HepG2 (cell line): Measurements from ENCODE around the gene RAC3. TPM values are rescaled to one million over a fixed set of nuclear protein-coding genes. Genes with fewer than 3 reads are reported as not detected.

Source experiments
- ATAC-seq: fragments of 200-7000 bp; cut with Tn5 transposase; 3 replicates; pipeline ENCODE4 v1.9.1; 2020; ENCODE audit warnings: mild to moderate bottlenecking, moderate library complexity
- BruUV-seq: library from RNA; stranded (reverse); fragments of 400-500 nt; replicated peaks from 2 replicates; lab custom pipeline; 2021; lab: Mats Ljungman, UMichigan
- CTCF ChIA-PET: fragments of 300-600 bp; formaldehyde crosslinking; extraction: SDS; loops from one replicate; lab custom pipeline; 2021; ENCODE audit warnings: low total read pairs, inconsistent platforms, low intra/inter-chr PET ratio; lab: Yijun Ruan, JAX
- POLR2A ChIA-PET: fragments of 350-600 bp; sonication (Branson Sonifier 250); formaldehyde crosslinking; loops from one replicate; lab custom pipeline; 2020; ENCODE audit warnings: antibody characterized with exemption, inconsistent platforms; lab: Yijun Ruan, JAX
- DNase-seq: peaks from one replicate; pipeline ENCODE4 v3.0.0-alpha.2; 2015; ENCODE audit warnings: low spot score
- FAIRE-seq: peaks from 3 replicates; lab custom pipeline; 2011; peaks lifted over from hg19 to GRCh38; lab: Jason Lieb, UNC
- H2AFZ ChIP-seq: one replicate; pipeline ENCODE4 v1.6.1; 2011; ENCODE audit warnings: low read length, inconsistent platforms
- H3K27ac ChIP-seq: fragments of 300-600 bp; 3 replicates; pipeline ENCODE4 v1.8.0; 2011; ENCODE audit warnings: mixed run types, mild to moderate bottlenecking, mixed read lengths, low read length, inconsistent platforms; ENCODE audit not compliant: insufficient read depth; ENCODE audit errors: extremely low read length
- H3K27me3 ChIP-seq, 2 experiments: fragments of 200-600 bp in 1 of 2; 2 replicates in 1 of 2; 3 replicates in 1 of 2; pipeline versions ENCODE4 v1.6.0 to v1.8.0; 2011; ENCODE audit warnings: low read length in 2 of 2, mild to moderate bottlenecking in 2 of 2, moderate library complexity in 2 of 2, inconsistent platforms in 1 of 2; ENCODE audit not compliant: insufficient read depth in 2 of 2, control insufficient read depth in 1 of 2
- H3K36me3 ChIP-seq, 2 experiments: fragments of 200-600 bp in 1 of 2; replicated peaks in 1 of 2; 2 replicates in 1 of 2; 3 replicates in 1 of 2; pipeline versions ENCODE4 v1.5.1 to v1.8.0; 2011; ENCODE audit warnings: low read length in 2 of 2, inconsistent platforms in 1 of 2; ENCODE audit not compliant: insufficient read depth in 2 of 2, control insufficient read depth in 1 of 2
- H3K4me1 ChIP-seq: 2 replicates; pipeline ENCODE4 v1.5.1; 2012; ENCODE audit warnings: low read length, inconsistent platforms; ENCODE audit not compliant: insufficient read depth
- H3K4me2 ChIP-seq: 2 replicates; pipeline ENCODE4 v1.6.0; 2011; ENCODE audit warnings: low read depth, low read length, inconsistent platforms
- H3K4me3 ChIP-seq, 3 experiments: fragments of 200-600 bp in 1 of 3; sonication (generic), shearing (Covaris generic) in 1 of 3; replicated peaks in 1 of 3; 2 replicates each; pipeline ENCODE4 v1.5.1; 2011 to 2016; ENCODE audit warnings: low read length in 3 of 3, inconsistent platforms in 2 of 3, low read depth in 2 of 3, mild to moderate bottlenecking in 2 of 3, control low read depth in 1 of 3, mixed read lengths in 1 of 3; ENCODE audit not compliant: insufficient read depth in 1 of 3
- H3K79me2 ChIP-seq: one replicate; pipeline ENCODE4 v1.6.1; 2011; ENCODE audit warnings: low read length, inconsistent platforms; ENCODE audit not compliant: insufficient read depth
- H3K9ac ChIP-seq: 2 replicates; pipeline ENCODE4 v1.6.0; 2011; ENCODE audit warnings: mild to moderate bottlenecking, low read depth, low read length, inconsistent platforms; ENCODE audit not compliant: insufficient read depth
- H3K9me3 ChIP-seq: 2 replicates; pipeline ENCODE4 v1.5.1; 2012; ENCODE audit warnings: mild to moderate bottlenecking, low read length
- H4K20me1 ChIP-seq: 2 replicates; pipeline ENCODE4 v1.6.0; 2011; ENCODE audit warnings: inconsistent platforms, mild to moderate bottlenecking, low read length, moderate library complexity; ENCODE audit not compliant: insufficient read depth
- GABPB1 ChIP-seq: IDR thresholded peaks from 2 replicates; pipeline ENCODE4 v1.6.1; 2016; ENCODE audit warnings: mild to moderate bottlenecking, missing genetic modification reagents, moderate library complexity, missing compliant biosample characterization
- HNRNPLL ChIP-seq: fragments of 200-400 bp; formaldehyde crosslinking; IDR thresholded peaks from 2 replicates; pipeline ENCODE4 v1.6.1; 2017; ENCODE audit warnings: mild to moderate bottlenecking, low read depth, low read length; ENCODE audit not compliant: poor library complexity, severe bottlenecking
- HNRNPUL1 ChIP-seq: fragments of 200-400 bp; formaldehyde crosslinking; IDR thresholded peaks from 2 replicates; pipeline ENCODE4 v1.6.1; 2017; ENCODE audit warnings: low read depth, mild to moderate bottlenecking, low read length, moderate library complexity
- KDM5A ChIP-seq: fragments of 200-600 bp; sonication (generic); IDR thresholded peaks from 2 replicates; pipeline ENCODE4 v1.7.0; 2018; ENCODE audit warnings: antibody characterized with exemption, mild to moderate bottlenecking, low read length, borderline replicate concordance
- PCBP1 ChIP-seq: fragments of 200-400 bp; formaldehyde crosslinking; IDR thresholded peaks from 2 replicates; pipeline ENCODE4 v1.6.1; 2017; ENCODE audit warnings: mild to moderate bottlenecking, low read depth, low read length, borderline replicate concordance
- POLR2G ChIP-seq: fragments of 200-400 bp; formaldehyde crosslinking; IDR thresholded peaks from 2 replicates; pipeline ENCODE4 v1.6.1; 2018; ENCODE audit warnings: mild to moderate bottlenecking, low read depth, low read length, moderate library complexity
- PRPF4 ChIP-seq: fragments of 200-400 bp; formaldehyde crosslinking; IDR thresholded peaks from 2 replicates; pipeline ENCODE4 v1.6.1; 2016; ENCODE audit warnings: low read length, low read depth; ENCODE audit not compliant: poor library complexity, severe bottlenecking
- RBFOX2 ChIP-seq: fragments of 200-400 bp; formaldehyde crosslinking; IDR thresholded peaks from 2 replicates; pipeline ENCODE4 v1.6.1; 2017; ENCODE audit warnings: low read depth, mild to moderate bottlenecking, low read length
- SMC3 ChIP-seq: IDR thresholded peaks from 2 replicates; pipeline ENCODE4 v1.6.1; 2011; ENCODE audit warnings: low read length, improper control_type of control experiment
- SOX6 ChIP-seq, 2 experiments: fragments of 450-650 bp in 1 of 2; sonication (generic) in 1 of 2; formaldehyde crosslinking in 1 of 2; IDR thresholded peaks; 2 replicates each; pipeline versions ENCODE4 v1.4.0 to v1.6.1; 2017 to 2020; ENCODE audit warnings: antibody characterized with exemption in 1 of 2, mild to moderate bottlenecking in 1 of 2, missing genetic modification reagents in 1 of 2
- ZNF101 ChIP-seq: sonication (generic); formaldehyde crosslinking; IDR thresholded peaks from 2 replicates; pipeline ENCODE4 v1.4.0; 2020; ENCODE audit warnings: mild to moderate bottlenecking, low read depth, missing genetic modification reagents, borderline replicate concordance
- ZNF333 ChIP-seq: sonication (generic); formaldehyde crosslinking; IDR thresholded peaks from 2 replicates; pipeline ENCODE4 v1.4.0; 2020; ENCODE audit warnings: mild to moderate bottlenecking, missing genetic modification reagents, borderline replicate concordance
- ZNF672 ChIP-seq: sonication (generic); formaldehyde crosslinking; IDR thresholded peaks from 2 replicates; pipeline ENCODE4 v1.8.1; 2022; ENCODE audit warnings: missing genetic modification reagents
- ZNF768 ChIP-seq: sonication (generic); formaldehyde crosslinking; IDR thresholded peaks from 2 replicates; pipeline ENCODE4 v1.4.0; 2020; ENCODE audit warnings: missing genetic modification reagents
- WGBS: methylation state at CpG from one replicate; pipeline ENCODE4 v1.1.6; 2017; ENCODE audit warnings: low lambda C conversion rate; 5-methylcytosine and 5-hydroxymethylcytosine counted together
- in situ Hi-C: cut with HindIII; loops from 2 replicates; pipeline ENCODE4 v1.10.0; 2017; ENCODE audit warnings: low pct_unique_long_range_greater_than_20kb; ENCODE audit not compliant: extremely low pct_ligation_motif_present
- intact Hi-C: fragments of 100-400 bp; cut with micrococcal nuclease; formaldehyde crosslinking; loops from one replicate; pipeline ENCODE4 v1.10.0; 2022; ENCODE audit not compliant: unreplicated experiment
- polyA plus RNA-seq, 8 experiments: library from polyadenylated mRNA; depleted of rRNA in 3 of 8; stranded (reverse) in 7 of 8; unstranded in 1 of 8; fragments of >200 nt; fragmentation: Illumina TruSeq in 4 of 8; extraction: Trizol in 4 of 8; gene quantifications; 2 replicates each; pipeline versions ENCODE4 v1.2.1 to v1.2.3, GENCODE V29; 2011 to 2016; ENCODE audit warnings: low read depth in 4 of 8, missing spikeins in 1 of 8, mixed read lengths in 1 of 8; ENCODE audit not compliant: insufficient read depth in 1 of 8
- total RNA-seq, 5 experiments: library from RNA; depleted of rRNA; stranded (reverse); fragments of >200 nt; fragmentation: Illumina TruSeq; extraction: Trizol; gene quantifications; 2 replicates each; pipeline ENCODE4 v1.2.3, GENCODE V29; 2016; ENCODE audit warnings: low read depth in 1 of 5

The RAC3 gene
- total and polyA plus RNA-seq, 2 of the 13 experiments (the other 11 are each of a cell fraction or from before 2014, with no cell fraction given): 10.5 to 21.3 TPM

GRCh38 chr17:82006468-82007227, 24.8 kb upstream of the RAC3 start:
- Histone ChIP-seq H3K9ac (no peak overlapping the region), H3K4me3 (no peak overlapping the region), H3K79me2 (peaks cover 44% of the 10 kb centered on the region), H3K27me3 (no peaks in the 10 kb centered on the region), H4K20me1 (no peaks in the 10 kb centered on the region), H3K27ac (peak overlapping the region; percentile 16), H3K9me3 (no peaks in the 10 kb centered on the region), H3K4me1 (peaks cover 72% of the 10 kb centered on the region), H3K36me3 (peaks cover 35 to 44% of the 10 kb centered on the region in 2 experiments), H2AFZ (no peak overlapping the region), H3K4me2 (no peak overlapping the region)
- ATAC-seq (no peak), FAIRE-seq (no peak), DNase-seq (no peak)
- ChIA-PET POLR2A (interaction anchor here (0.7 kb wide), 1 partner anchor 11 kb away, joined by 3 read pairs; no protein-coding TSS in a partner anchor), CTCF (no interaction called here)
- intact Hi-C loops (no loop called here), in situ Hi-C loops (no loop called here)
- BruUV-seq: TSS peak; percentile 27
- 98% methylated on average over 18 of the region's 24 CpGs for WGBS
- 0 out of 2 replicates have a peak, but pooled peaks have one; percentile 25 for TF ChIP-seq PCBP1
- 0 out of 2 replicates have a peak, but pooled peaks have one; percentile 20 for TF ChIP-seq GABPB1 (CRISPR knock-in tag)
- peak; percentile 42 for TF ChIP-seq RBFOX2
- peak; percentile 29 for TF ChIP-seq HNRNPLL
- no peak for TF ChIP-seq HNRNPUL1
- no peak for TF ChIP-seq ZNF333

- Histone ChIP-seq H3K9ac (no peak overlapping the region), H3K9me3 (no peaks in the 10 kb centered on the region), H3K4me3 (no peak overlapping the region), H3K36me3 (peaks cover 39 to 49% of the 10 kb centered on the region in 2 experiments), H4K20me1 (no peaks in the 10 kb centered on the region), H2AFZ (no peak overlapping the region), H3K79me2 (peaks cover 39% of the 10 kb centered on the region), H3K4me1 (peaks cover 72% of the 10 kb centered on the region), H3K27ac (peak overlapping the region; percentile 16), H3K4me2 (no peak overlapping the region), H3K27me3 (no peaks in the 10 kb centered on the region)
- in situ Hi-C loops (no loop called here), intact Hi-C loops (no loop called here)
- FAIRE-seq: no peak
- BruUV-seq: no TSS peak
- ChIA-PET CTCF (no interaction called here), POLR2A (interaction anchor here (0.7 to 1.0 kb wide), 2 partner anchors 11 to 12 kb away, joined by 3 to 4 read pairs; no protein-coding TSS in a partner anchor)
- 95% methylated on average over 6 of the region's 6 CpGs for WGBS
- no peak for ATAC-seq
- no peak for DNase-seq
- TF ChIP-seq PRPF4 (peak; percentile 53), ZNF672 (CRISPR knock-in tag) (0 out of 2 replicates have a peak, but pooled peaks have one; percentile 7), SOX6 (IDR thresholded peaks at IDR 0.05) (no peak), SOX6 (CRISPR knock-in tag; IDR thresholded peaks at IDR 0.05) (no peak), KDM5A (no peak), POLR2G (peak; percentile 10), ZNF101 (CRISPR knock-in tag) (0 out of 2 replicates have a peak, but pooled peaks have one; percentile 15), SMC3 (no peak), ZNF768 (0 out of 2 replicates have a peak, but pooled peaks have one; percentile 12)
Measured at GRCh38 chr17:82007228-82007494, 24.3 kb upstream of the RAC3 start.
